ENCODE measurements around the gene PHPT1.
A peak's percentile ranks its signal among the peaks of the same experiment; 100 is the strongest.

Gene PHPT1

DNA sequence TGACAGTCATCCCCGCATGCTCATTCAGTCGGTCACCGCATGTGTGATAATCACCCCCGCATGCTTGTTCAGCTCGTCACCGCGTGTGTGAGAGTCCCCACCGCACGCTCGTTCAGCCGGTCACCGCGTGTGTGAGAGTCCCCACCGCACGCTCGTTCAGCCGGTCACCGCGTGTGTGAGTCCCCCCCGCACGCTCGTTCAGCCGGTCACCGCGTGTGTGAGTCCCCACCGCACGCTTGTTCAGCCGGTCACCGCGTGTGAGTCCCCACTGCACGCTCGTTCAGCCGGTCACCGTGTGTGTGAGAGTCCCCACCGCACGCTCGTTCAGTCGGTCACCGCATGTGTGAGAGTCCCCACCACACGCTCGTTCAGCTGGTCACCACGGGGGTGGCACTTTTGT lies 40.6 kb downstream of the PHPT1 start:
- Histone ChIP-seq H3K36me3 (ENCODE audit: control insufficient read depth, insufficient read depth, low read length) (peaks cover 12% of the 10 kb centered on the region), H3K4me1 (ENCODE audit: control insufficient read depth, insufficient read depth, low read length, poor library complexity, severe bottlenecking) (peaks cover 20% of the 10 kb centered on the region), H3K27ac (ENCODE audit: insufficient read depth, low read length, poor library complexity, severe bottlenecking) (no peak overlapping the region), H3K27me3 (replicated peaks; ENCODE audit: control insufficient read depth, insufficient read depth, low read length, poor library complexity, severe bottlenecking) (no peaks in the 10 kb centered on the region), H3K4me3 (ENCODE audit: insufficient read depth, low read depth, low read length, poor library complexity, severe bottlenecking) (no peak overlapping the region), H3K9me3 (ENCODE audit: control insufficient read depth, low read length) (no peaks in the 10 kb centered on the region)
- no peak for DNase-seq

DNA sequence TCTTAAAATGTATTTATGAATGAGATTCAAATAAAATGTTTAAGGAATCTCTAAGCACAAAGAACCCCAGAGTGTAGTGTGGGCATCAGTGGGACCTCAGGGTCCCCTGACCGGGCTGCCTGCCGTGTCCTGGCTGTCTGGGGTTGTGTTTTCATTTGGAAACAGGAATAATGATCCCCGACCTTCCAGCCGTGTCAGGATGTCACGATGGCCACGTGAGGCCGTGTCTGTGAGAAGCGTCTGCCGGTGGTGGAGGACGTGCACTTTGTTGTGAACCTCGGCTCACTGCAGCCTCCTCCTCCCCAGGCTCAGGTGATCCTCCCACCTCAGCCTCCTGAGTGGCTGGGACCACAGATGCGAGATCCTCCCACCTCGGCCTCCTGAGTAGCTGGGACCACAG lies 41.5 kb downstream of the PHPT1 start:
- no peak overlapping the region for H3K4me3 ChIP-seq (ENCODE audit: insufficient read depth, low read depth, low read length, poor library complexity, severe bottlenecking)
- H3K36me3 ChIP-seq (ENCODE audit: control insufficient read depth, insufficient read depth, low read length), result peaks cover 15% of the 10 kb centered on the region
- H3K9me3 ChIP-seq (ENCODE audit: control insufficient read depth, low read length), result no peaks in the 10 kb centered on the region
- DNase-seq, result no peak
- no peaks in the 10 kb centered on the region for H3K27me3 ChIP-seq (replicated peaks; ENCODE audit: control insufficient read depth, insufficient read depth, low read length, poor library complexity, severe bottlenecking)
- H3K4me1 ChIP-seq (ENCODE audit: control insufficient read depth, insufficient read depth, low read length, poor library complexity, severe bottlenecking), result peaks cover 11% of the 10 kb centered on the region
- H3K27ac ChIP-seq (ENCODE audit: insufficient read depth, low read length, poor library complexity, severe bottlenecking), result no peak overlapping the region

DNA sequence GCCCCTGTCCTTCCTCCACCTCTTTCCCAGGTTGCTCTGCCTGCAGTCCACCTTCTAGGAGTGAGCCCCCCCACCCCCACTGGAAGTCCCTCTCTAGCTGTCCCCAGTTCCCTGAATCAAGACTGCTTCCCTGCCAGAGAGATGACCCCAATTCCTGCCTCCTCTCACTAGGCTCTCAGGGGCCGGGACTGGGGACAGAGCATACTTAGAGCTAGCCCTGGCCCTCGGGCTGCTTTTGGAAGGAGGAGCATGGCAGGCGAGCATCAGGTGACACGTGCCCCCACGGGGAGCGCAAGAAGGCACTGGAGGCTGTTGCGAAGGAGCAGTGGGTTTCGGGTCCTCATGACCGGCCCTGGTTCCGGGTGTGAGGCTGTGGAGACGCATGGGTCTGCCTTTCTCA lies 46.8 kb downstream of the PHPT1 start:
- Histone ChIP-seq H3K4me3 (ENCODE audit: insufficient read depth, low read depth, low read length, poor library complexity, severe bottlenecking) (no peak overlapping the region), H3K36me3 (ENCODE audit: control insufficient read depth, insufficient read depth, low read length) (peaks cover 30% of the 10 kb centered on the region), H3K9me3 (ENCODE audit: control insufficient read depth, low read length) (no peaks in the 10 kb centered on the region), H3K27ac (ENCODE audit: insufficient read depth, low read length, poor library complexity, severe bottlenecking) (peak overlapping the region; percentile 11), H3K27me3 (replicated peaks; ENCODE audit: control insufficient read depth, insufficient read depth, low read length, poor library complexity, severe bottlenecking) (no peaks in the 10 kb centered on the region), H3K4me1 (ENCODE audit: control insufficient read depth, insufficient read depth, low read length, poor library complexity, severe bottlenecking) (no peaks in the 10 kb centered on the region)
- no peak for DNase-seq

DNA sequence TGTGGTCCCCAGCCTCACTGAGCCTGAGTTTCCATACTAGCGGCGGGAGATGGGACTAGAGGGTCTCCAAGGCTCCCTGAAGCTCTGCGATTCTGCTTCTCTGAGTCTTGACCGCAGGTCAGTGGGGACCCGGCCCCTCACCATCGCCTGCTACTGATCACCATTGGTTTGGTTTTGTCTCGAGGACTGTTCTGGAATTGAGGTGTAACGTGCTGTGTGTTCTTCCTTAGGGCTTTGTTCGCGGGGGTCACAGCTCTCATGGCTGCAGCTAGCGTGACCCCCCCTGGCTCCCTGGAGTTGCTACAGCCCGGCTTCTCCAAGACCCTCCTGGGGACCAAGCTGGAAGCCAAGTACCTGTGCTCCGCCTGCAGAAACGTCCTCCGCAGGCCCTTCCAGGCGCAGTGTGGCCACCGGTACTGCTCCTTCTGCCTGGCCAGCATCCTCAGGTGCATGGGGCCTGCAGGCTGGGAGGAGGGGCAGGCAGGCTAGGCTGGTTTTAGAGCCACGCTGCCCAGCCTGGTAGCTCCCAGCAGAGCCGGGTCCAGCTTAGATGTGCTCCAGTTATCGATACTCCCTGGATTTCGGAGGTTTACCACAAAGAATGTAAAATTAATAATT lies 49.4 kb downstream of the PHPT1 start:
- no peaks in the 10 kb centered on the region for H3K27me3 ChIP-seq (replicated peaks; ENCODE audit: control insufficient read depth, insufficient read depth, low read length, poor library complexity, severe bottlenecking)
- no peak overlapping the region for H3K4me3 ChIP-seq (ENCODE audit: insufficient read depth, low read depth, low read length, poor library complexity, severe bottlenecking)
- no peak overlapping the region for H3K27ac ChIP-seq (ENCODE audit: insufficient read depth, low read length, poor library complexity, severe bottlenecking)
- no peaks in the 10 kb centered on the region for H3K9me3 ChIP-seq (ENCODE audit: control insufficient read depth, low read length)
- peaks cover 28% of the 10 kb centered on the region for H3K36me3 ChIP-seq (ENCODE audit: control insufficient read depth, insufficient read depth, low read length)
- no peak for DNase-seq
- peaks cover 21% of the 10 kb centered on the region for H3K4me1 ChIP-seq (ENCODE audit: control insufficient read depth, insufficient read depth, low read length, poor library complexity, severe bottlenecking)

DNA sequence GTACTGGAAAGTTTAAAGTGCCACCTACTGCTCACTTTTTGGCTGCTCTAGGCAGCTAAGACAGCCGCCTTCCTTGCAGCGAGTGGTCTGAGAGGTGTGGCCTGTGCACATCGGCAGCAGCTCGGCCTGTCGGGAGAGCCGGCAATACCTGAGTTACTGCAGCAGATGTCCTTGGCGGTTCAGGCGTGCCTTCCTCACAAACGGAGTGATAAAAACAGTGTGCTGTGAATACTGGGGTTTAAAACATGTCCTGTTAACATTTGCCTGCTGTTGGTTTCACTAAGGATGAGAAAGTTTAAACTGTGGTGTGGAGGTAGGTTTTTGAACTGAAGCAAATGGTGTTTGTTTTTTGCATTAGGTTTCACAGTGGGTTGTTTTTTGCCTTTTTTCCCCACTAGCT lies 50.0 kb downstream of the PHPT1 start:
- H3K4me3 ChIP-seq (ENCODE audit: insufficient read depth, low read depth, low read length, poor library complexity, severe bottlenecking), result no peak overlapping the region
- DNase-seq, result no peak
- H3K36me3 ChIP-seq (ENCODE audit: control insufficient read depth, insufficient read depth, low read length), result peaks cover 28% of the 10 kb centered on the region
- H3K9me3 ChIP-seq (ENCODE audit: control insufficient read depth, low read length), result no peaks in the 10 kb centered on the region
- H3K27me3 ChIP-seq (replicated peaks; ENCODE audit: control insufficient read depth, insufficient read depth, low read length, poor library complexity, severe bottlenecking), result no peaks in the 10 kb centered on the region
- no peak overlapping the region for H3K27ac ChIP-seq (ENCODE audit: insufficient read depth, low read length, poor library complexity, severe bottlenecking)
- peaks cover 21% of the 10 kb centered on the region for H3K4me1 ChIP-seq (ENCODE audit: control insufficient read depth, insufficient read depth, low read length, poor library complexity, severe bottlenecking)

DNA sequence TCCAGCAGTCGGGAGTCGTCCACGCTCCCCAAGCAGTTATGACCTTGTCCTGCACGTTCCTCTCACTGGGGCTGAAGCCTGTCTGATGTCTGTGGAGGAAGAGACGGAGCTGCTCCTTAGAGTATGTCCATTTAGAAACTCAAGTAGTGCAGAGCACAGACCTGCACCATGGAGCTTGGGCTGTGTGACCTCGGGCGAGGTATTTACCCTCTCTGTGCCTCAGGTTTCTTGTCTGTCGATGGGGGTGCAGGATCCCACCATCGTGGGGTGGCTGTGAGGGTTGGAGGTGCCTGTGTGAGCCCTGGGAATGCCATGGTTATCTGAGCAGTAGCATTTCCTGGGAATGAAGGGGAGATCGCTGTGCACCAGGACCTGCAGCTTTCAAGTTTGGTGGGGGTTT lies 51.3 kb downstream of the PHPT1 start:
- H3K4me1 ChIP-seq (ENCODE audit: control insufficient read depth, insufficient read depth, low read length, poor library complexity, severe bottlenecking), result peaks cover 21% of the 10 kb centered on the region
- no peaks in the 10 kb centered on the region for H3K27me3 ChIP-seq (replicated peaks; ENCODE audit: control insufficient read depth, insufficient read depth, low read length, poor library complexity, severe bottlenecking)
- no peak for DNase-seq
- H3K36me3 ChIP-seq (ENCODE audit: control insufficient read depth, insufficient read depth, low read length), result peaks cover 25% of the 10 kb centered on the region
- H3K9me3 ChIP-seq (ENCODE audit: control insufficient read depth, low read length), result no peaks in the 10 kb centered on the region
- H3K4me3 ChIP-seq (ENCODE audit: insufficient read depth, low read depth, low read length, poor library complexity, severe bottlenecking), result no peak overlapping the region
- H3K27ac ChIP-seq (ENCODE audit: insufficient read depth, low read length, poor library complexity, severe bottlenecking), result peak overlapping the region; percentile 89

Data from effector memory CD4-positive, alpha-beta T cell (primary cell).